AG09319 (cell line): ENCODE data around the gene GRK3.

Experiments
- DNase-seq: peaks from one replicate; pipeline ENCODE4 v3.0.0-alpha.2; 2010; ENCODE audit warnings: low read depth; ENCODE audit errors: extremely low read depth
- CTCF ChIP-seq: IDR thresholded peaks from 2 replicates; pipeline ENCODE4 v1.5.1; 2011; ENCODE audit warnings: low read depth, mild to moderate bottlenecking, inconsistent platforms, low read length, moderate library complexity

The GRK3 gene

GRCh38 chr22:25748140-25748539 is 183.7 kb downstream of the GRK3 start:
- TF ChIP-seq CTCF = no peak
- no peak for DNase-seq

GRCh38 chr22:25748704-25749103 is 184.2 kb downstream of the GRK3 start:
- DNase-seq = no peak
- no peak for TF ChIP-seq CTCF

GRCh38 chr22:25749420-25750169 is 185.1 kb downstream of the GRK3 start:
- TF ChIP-seq CTCF = no peak
- DNase-seq = no peak

GRCh38 chr22:25750569-25751173 is 186.2 kb downstream of the GRK3 start:
- TF ChIP-seq CTCF = no peak
- no peak for DNase-seq

- no peak for DNase-seq
- TF ChIP-seq CTCF = no peak
Observed at GRCh38 chr22:25751174-25751581, 186.7 kb downstream of the GRK3 start.

- DNase-seq = no peak
- no peak for TF ChIP-seq CTCF
Observed at GRCh38 chr22:25752615-25753214, 188.2 kb downstream of the GRK3 start.

- no peak for TF ChIP-seq CTCF
Observed at GRCh38 chr22:25753252-25753651, 188.8 kb downstream of the GRK3 start.

More at GRCh38 chr22:25753252-25753651, 188.8 kb downstream of the GRK3 start:
- no peak for DNase-seq
